ENCODE measurements around the gene HGF.

GRCh38 chr7:81688622-81689411, 81.0 kb downstream of the HGF start:
- TF ChIP-seq CTCF (IDR thresholded peaks at IDR 0.05) (no peak), EP300 (IDR thresholded peaks at IDR 0.05) (no peak), POLR2AphosphoS5 (IDR thresholded peaks at IDR 0.05) (no peak)

Measured in stomach (tissue), 4 donors.